AG09309 (cell line): ENCODE results near the gene PSORS1C2.
"Not testable (repeated sequence)": the region's sequence is repeated elsewhere in the genome, so short reads cannot be mapped to it uniquely, and the experiment has no call there.

Source experiments
- DNase-seq: peaks from one replicate; pipeline ENCODE4 v3.0.0-alpha.2; 2010; ENCODE audit warnings: low read depth
- H3K4me3 ChIP-seq: 2 replicates; pipeline ENCODE4 v1.5.1; 2011; ENCODE audit warnings: mild to moderate bottlenecking, low read depth, low read length, moderate library complexity; ENCODE audit not compliant: control insufficient read depth
- TF ChIP-seq, protein P1 (sequence below): IDR thresholded peaks from 2 replicates; pipeline ENCODE4 v1.5.1; 2011; ENCODE audit warnings: mild to moderate bottlenecking, low read depth, low read length, inconsistent platforms; ENCODE audit not compliant: insufficient read depth, control insufficient read depth; ENCODE audit errors: missing control alignments

Gene PSORS1C2

DNA sequence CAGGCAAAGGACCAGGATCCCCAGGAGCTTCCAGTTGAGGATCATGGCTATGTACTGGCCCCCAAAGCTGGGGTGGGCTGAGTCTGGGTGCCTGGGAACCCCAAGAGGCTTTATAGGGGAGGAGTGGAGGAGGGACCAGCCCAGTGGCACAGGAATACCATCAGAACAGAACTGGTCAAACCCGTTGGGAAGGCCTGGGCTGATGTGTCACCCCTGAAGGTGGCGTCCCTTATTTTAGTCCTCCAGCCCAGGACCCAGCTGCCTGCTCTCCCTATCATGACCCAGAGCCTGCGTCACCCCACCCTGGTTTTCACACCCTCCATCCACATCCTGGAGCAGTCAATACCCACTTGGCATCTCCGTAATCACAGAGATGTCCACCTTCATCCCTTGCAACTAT lies at the start of gene PSORS1C2:
Gene PSORS1C2, minus strand, starts transcription at position 85 of the 400 bp plus-strand sequence. Its CDS starts 40 bp downstream, at position 45.
- no peak within 1 kb of the TSS for H3K4me3 ChIP-seq
- TF ChIP-seq, protein P1, sequence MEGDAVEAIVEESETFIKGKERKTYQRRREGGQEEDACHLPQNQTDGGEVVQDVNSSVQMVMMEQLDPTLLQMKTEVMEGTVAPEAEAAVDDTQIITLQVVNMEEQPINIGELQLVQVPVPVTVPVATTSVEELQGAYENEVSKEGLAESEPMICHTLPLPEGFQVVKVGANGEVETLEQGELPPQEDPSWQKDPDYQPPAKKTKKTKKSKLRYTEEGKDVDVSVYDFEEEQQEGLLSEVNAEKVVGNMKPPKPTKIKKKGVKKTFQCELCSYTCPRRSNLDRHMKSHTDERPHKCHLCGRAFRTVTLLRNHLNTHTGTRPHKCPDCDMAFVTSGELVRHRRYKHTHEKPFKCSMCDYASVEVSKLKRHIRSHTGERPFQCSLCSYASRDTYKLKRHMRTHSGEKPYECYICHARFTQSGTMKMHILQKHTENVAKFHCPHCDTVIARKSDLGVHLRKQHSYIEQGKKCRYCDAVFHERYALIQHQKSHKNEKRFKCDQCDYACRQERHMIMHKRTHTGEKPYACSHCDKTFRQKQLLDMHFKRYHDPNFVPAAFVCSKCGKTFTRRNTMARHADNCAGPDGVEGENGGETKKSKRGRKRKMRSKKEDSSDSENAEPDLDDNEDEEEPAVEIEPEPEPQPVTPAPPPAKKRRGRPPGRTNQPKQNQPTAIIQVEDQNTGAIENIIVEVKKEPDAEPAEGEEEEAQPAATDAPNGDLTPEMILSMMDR: no peak
- no peak for DNase-seq

DNA sequence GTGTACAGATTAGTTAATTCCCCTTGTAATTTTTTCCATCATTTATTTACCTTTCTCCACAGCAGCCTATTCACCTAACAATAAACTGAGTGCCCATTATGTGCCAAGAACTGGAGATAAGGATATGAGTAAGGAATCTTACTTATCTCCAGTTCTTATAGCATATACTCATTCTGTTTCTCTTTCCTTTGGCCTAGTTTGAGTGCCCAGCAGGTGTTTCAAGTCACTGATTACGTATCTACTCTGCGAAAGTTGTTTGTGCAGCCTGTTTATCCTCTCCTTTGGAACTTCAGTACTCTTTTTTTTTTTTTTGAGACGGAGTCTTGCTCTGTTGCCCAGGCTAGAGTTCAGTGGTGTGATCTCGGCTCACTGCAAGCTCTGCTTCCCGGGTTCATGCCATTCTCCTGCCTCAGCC lies 48.9 kb upstream of the PSORS1C2 start:
- H3K4me3 ChIP-seq: no peak overlapping the region
- DNase-seq: no peak
- TF ChIP-seq, protein P1: no peak

DNA sequence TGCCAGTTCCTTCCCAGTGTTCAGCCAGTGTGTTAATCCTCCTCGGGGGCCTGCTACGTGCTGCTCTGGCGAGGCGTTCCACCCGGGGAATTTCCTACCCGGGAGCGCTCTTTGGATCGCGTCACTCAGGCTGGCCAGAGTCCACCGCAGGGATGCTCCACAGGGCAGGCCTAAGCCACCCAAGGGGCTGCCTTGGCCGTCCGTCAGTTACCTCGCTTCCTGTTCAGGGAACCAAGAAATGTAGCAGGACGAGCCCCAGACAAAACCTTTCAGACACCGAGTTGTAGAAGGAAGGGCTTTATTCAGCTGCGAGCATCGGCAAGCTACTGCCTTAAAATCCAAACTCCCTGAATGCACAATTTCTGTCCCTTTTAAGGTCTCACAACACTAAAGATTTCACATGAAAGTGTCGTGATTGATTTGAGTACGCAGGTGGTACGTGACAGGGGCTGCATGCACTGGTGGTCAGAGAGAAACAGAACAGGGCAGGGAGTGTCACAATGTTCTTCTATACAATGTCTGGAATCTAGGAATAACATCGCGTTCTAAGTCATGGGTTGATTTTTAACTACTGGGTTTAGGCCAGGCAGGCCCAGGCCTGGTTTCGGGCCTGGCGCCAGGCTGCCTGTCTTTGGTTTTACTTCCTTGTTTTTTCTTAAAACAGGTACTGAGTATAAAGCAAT lies 47.3 kb upstream of the PSORS1C2 start:
- TF ChIP-seq, protein P1: no peak
- no peak for DNase-seq
- H3K4me3 ChIP-seq: no peak overlapping the region

DNA sequence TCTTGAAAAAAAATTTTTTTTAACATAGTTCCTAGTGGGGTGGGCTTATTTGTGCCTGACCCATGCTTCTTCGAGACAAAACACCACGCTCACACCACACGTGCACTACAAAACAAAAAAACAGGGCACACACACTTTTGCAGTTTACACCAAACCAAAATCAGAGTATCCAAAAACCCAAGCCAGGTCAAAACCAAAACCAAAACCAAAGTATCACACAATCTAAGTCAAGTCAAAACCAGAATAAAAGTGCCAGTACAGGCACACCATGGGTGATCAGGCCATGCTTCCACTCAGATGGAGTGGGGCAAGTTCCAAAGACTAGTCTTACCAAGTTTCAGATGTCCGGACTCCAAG lies 46.8 kb upstream of the PSORS1C2 start:
- H3K4me3 ChIP-seq, DNase-seq: not testable (repeated sequence)

DNA sequence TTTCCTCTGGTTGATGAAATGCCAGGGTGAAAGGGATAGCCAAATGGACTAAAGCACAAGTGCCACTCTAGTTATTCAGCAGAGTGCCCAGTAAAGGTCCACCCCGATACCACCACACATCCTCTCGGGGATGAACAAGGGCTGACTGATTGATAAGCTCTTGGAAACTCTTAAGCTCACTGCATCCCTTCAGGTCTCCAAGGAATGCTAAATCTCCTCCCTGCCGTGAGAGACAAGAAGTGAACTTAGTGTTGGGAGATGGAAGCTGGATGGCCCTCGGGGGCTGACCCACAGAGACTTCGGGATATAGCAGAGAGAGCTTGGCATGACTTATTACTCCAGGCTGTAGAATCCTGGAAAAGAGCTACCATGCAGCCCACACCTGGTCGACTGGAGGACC lies 45.0 kb upstream of the PSORS1C2 start:
- not testable (repeated sequence) for H3K4me3 ChIP-seq, DNase-seq

DNA sequence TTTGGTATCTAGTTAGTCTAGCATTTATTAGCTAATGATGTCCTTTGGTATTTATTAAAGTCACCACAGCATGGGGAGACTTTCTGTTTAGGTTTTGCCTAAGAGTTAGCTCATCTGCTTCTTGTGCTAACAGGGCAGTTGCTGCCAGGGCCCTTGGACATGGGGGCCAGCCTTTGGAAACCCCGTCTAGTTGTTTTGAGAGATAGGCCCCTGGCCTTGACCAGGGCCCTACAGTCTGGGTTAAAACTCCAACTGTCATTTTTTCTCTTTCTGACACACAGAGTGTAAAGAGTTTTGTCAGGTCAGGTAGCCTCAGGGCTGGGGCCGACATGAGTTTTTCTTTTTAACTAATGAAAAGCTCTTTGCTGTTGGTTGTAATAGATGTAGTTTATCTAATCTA lies 44.4 kb upstream of the PSORS1C2 start:
- not testable (repeated sequence) for DNase-seq, H3K4me3 ChIP-seq

DNA sequence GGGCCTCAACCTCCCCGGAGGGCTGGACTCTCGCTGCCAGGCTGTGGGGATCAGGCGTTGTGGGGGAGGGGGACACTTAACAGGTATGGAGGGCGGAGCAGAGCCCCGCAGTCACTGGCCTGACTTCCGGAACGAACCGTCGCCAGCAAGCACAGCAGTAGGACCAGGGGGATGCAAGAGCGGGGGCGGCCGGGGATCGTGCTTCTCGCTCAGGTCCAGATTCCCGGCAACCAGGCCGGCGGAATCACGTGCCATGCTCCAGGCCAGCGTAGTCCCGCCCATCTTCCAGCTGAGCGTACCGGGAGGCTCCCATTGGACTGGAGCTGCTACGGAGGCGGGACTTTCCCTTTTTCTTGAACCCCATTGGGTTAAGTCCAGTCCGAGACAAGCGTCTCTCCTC lies 41.6 kb upstream of the PSORS1C2 start:
- H3K4me3 ChIP-seq: peak overlapping the region; percentile 83
- peak; percentile 67 for DNase-seq
- TF ChIP-seq, protein P1: no peak

DNA sequence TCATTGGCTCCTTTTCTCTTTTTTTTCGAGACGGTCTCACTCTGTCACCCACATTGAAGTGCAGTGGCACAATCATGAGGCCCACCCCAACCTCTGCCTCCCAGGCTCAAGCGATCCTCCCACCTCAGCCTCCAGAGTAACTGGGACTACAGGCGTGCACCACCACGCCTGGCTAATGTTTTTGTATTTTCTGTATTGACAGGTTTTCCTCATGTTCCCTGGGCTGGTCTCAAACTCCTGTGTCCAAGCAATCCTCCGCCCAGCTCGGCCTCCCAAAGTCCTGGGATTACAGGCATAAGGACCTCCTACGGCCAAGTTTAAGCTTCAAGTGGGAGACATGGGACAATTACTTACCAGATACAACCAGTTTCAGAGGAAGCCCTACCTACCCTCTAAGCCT lies 41.0 kb upstream of the PSORS1C2 start:
- peak overlapping the region; percentile 83 for H3K4me3 ChIP-seq
- TF ChIP-seq, protein P1: no peak
- DNase-seq: no peak

DNA sequence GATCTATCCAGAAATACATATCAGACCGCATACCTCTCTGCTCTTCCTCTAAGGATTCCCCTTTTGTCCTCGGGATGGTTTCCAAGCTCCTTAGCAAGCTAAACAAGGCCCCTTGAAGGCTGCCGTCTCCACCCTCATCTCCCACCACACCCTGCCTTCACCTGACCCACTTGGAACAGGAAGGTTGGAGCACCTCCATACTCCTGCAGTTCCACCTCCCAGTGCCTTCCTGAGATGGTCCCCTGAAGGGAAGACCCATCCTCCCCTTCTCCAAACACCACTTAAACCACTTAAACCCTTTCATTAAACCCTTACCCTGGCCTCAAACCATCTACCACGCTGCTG lies 40.1 kb upstream of the PSORS1C2 start:
- no peak overlapping the region for H3K4me3 ChIP-seq
- TF ChIP-seq, protein P1: no peak
- no peak for DNase-seq
